HCT116 (cell line): ENCODE data around the gene PDLIM5. TPM values are rescaled to one million over a fixed set of nuclear protein-coding genes. Genes with fewer than 3 reads are reported as not detected.

Source experiments
- ATAC-seq: fragments of 200-7000 bp; cut with Tn5 transposase; 2 replicates; pipeline ENCODE4 v1.9.1; 2020; ENCODE audit warnings: mild to moderate bottlenecking, moderate library complexity
- BruUV-seq: library from RNA; stranded (reverse); fragments of 400-500 nt; replicated peaks from 2 replicates; lab custom pipeline; 2021; lab: Mats Ljungman, UMichigan
- CTCF ChIA-PET: fragments of 300-600 bp; sonication (Branson Sonifier 250); formaldehyde crosslinking; loops from one replicate; lab custom pipeline; 2021; ENCODE audit warnings: antibody characterized with exemption; lab: Charles Lee
- POLR2A ChIA-PET: fragments of 300-600, 350-600 bp; sonication (Branson Sonifier 250); formaldehyde crosslinking; loops from one replicate; lab custom pipeline; 2021; ENCODE audit warnings: antibody characterized with exemption; lab: Charles Lee
- RAD21 ChIA-PET, 2 experiments: fragments of 300-600 bp; sonication (Branson Sonifier 250); formaldehyde crosslinking; loops; one replicate each; lab custom pipeline; 2023; ENCODE audit warnings: low total read pairs in 2 of 2; ENCODE audit not compliant: uncharacterized antibody in 2 of 2, unreplicated experiment in 2 of 2, low non-redundant PET in 1 of 2; lab: Charles Lee
- DNase-seq: peaks from one replicate; pipeline ENCODE4 v3.0.0-alpha.2; 2010; ENCODE audit warnings: low read depth, low spot score
- H2AFZ ChIP-seq: fragments of 200-600 bp; shearing (Covaris generic), sonication (generic); 2 replicates; pipeline ENCODE4 v1.6.1; 2017; ENCODE audit warnings: low read depth, mixed run types, mixed read lengths, antibody characterized with exemption, low read length; ENCODE audit not compliant: poor library complexity, severe bottlenecking
- H3K27ac ChIP-seq: 2 replicates; pipeline ENCODE4 v1.5.1; 2012; ENCODE audit warnings: low read depth, low read length
- H3K27me3 ChIP-seq: fragments of 200-600 bp; sonication (generic); 2 replicates; pipeline ENCODE4 v1.6.1; 2016; ENCODE audit warnings: mixed run types, low read length, mixed read lengths; ENCODE audit not compliant: insufficient read depth
- H3K36me3 ChIP-seq, 2 experiments: fragments of 200-500 bp in 1 of 2; fragments of 200-600 bp in 1 of 2; sonication (Bioruptor generic) in 1 of 2; sonication (generic) in 1 of 2; 2 replicates each; pipeline versions ENCODE4 v1.5.1 to v1.6.1; 2014 to 2016; ENCODE audit warnings: low read length in 2 of 2, inconsistent platforms in 1 of 2, mixed read lengths in 1 of 2, mixed run types in 1 of 2; ENCODE audit not compliant: insufficient read depth in 2 of 2, control insufficient read depth in 1 of 2
- H3K4me1 ChIP-seq, 2 experiments: fragments of 200-600 bp in 1 of 2; sonication (generic) in 1 of 2; 2 replicates each; pipeline versions ENCODE4 v1.5.1 to v1.6.1; 2012 to 2017; ENCODE audit warnings: low read length in 2 of 2, inconsistent platforms in 1 of 2, mild to moderate bottlenecking in 1 of 2, mixed read lengths in 1 of 2, mixed run types in 1 of 2, moderate library complexity in 1 of 2; ENCODE audit not compliant: insufficient read depth in 2 of 2, control insufficient read depth in 1 of 2
- H3K4me2 ChIP-seq: fragments of 200-600 bp; sonication (generic); 2 replicates; pipeline ENCODE4 v1.6.1; 2017; ENCODE audit warnings: mixed run types, low read length, mixed read lengths
- H3K4me3 ChIP-seq, 2 experiments: fragments of 200-600 bp in 1 of 2; sonication (generic) in 1 of 2; replicated peaks in 1 of 2; 2 replicates each; pipeline ENCODE4 v1.5.1; 2011 to 2016; ENCODE audit warnings: low read length in 2 of 2, control low read depth in 1 of 2, low read depth in 1 of 2, mild to moderate bottlenecking in 1 of 2, mixed read lengths in 1 of 2, mixed run types in 1 of 2
- H3K79me2 ChIP-seq: fragments of 200-600 bp; sonication (generic); 2 replicates; pipeline ENCODE4 v1.6.1; 2017; ENCODE audit warnings: mild to moderate bottlenecking, mixed run types, low read length, moderate library complexity, mixed read lengths; ENCODE audit not compliant: insufficient read depth
- H3K9ac ChIP-seq: fragments of 200-600 bp; sonication (generic); 2 replicates; pipeline ENCODE4 v1.6.1; 2016; ENCODE audit warnings: low read length, mixed read lengths
- H3K9me2 ChIP-seq: fragments of 200-600 bp; sonication (generic), shearing (Covaris generic); 2 replicates; pipeline ENCODE4 v1.6.1; 2017; ENCODE audit warnings: mixed run types, mild to moderate bottlenecking, moderate library complexity; ENCODE audit not compliant: insufficient read depth
- H3K9me3 ChIP-seq, 2 experiments: fragments of 200-500 bp in 1 of 2; fragments of 200-600 bp in 1 of 2; sonication (Bioruptor generic) in 1 of 2; sonication (generic) in 1 of 2; 2 replicates each; pipeline ENCODE4 v1.6.1; 2014 to 2017; ENCODE audit warnings: low read length in 2 of 2, mixed read lengths in 2 of 2, inconsistent platforms in 1 of 2, low read depth in 1 of 2, mild to moderate bottlenecking in 1 of 2, mixed run types in 1 of 2, moderate library complexity in 1 of 2; ENCODE audit not compliant: control insufficient read depth in 1 of 2, insufficient read depth in 1 of 2
- H4K20me1 ChIP-seq: fragments of 200-600 bp; sonication (generic), shearing (Covaris generic); 2 replicates; pipeline ENCODE4 v1.6.1; 2017; ENCODE audit warnings: mixed run types, mild to moderate bottlenecking, moderate library complexity; ENCODE audit not compliant: insufficient read depth
- EGR1 ChIP-seq: IDR thresholded peaks from 2 replicates; pipeline ENCODE4 v1.6.1; 2012; ENCODE audit warnings: low read depth
- ELF1 ChIP-seq: IDR thresholded peaks from 2 replicates; pipeline ENCODE4 v1.6.1; 2012; ENCODE audit warnings: low read depth, borderline replicate concordance
- EZH2 ChIP-seq: fragments of 200-600 bp; sonication (generic); IDR thresholded peaks from 2 replicates; pipeline ENCODE4 v1.6.1; 2017; ENCODE audit warnings: antibody characterized with exemption, mixed run types
- FOSL1 ChIP-seq: IDR thresholded peaks from 2 replicates; pipeline ENCODE4 v1.6.1; 2012; ENCODE audit warnings: low read depth
- POLR2A ChIP-seq: IDR thresholded peaks from 2 replicates; pipeline ENCODE4 v1.7.0; 2011; ENCODE audit warnings: borderline replicate concordance; ENCODE audit not compliant: insufficient read depth, insufficient read length; ENCODE audit errors: extremely low read depth
- RAD21 ChIP-seq: IDR thresholded peaks from 2 replicates; pipeline ENCODE4 v1.6.1; 2012; ENCODE audit warnings: low read depth, mild to moderate bottlenecking
- SIN3A ChIP-seq: IDR thresholded peaks from 2 replicates; pipeline ENCODE4 v1.6.1; 2012; ENCODE audit warnings: low read depth
- SP1 ChIP-seq: IDR thresholded peaks from 2 replicates; pipeline ENCODE4 v1.6.1; 2012; ENCODE audit warnings: low read depth
- SRF ChIP-seq: IDR thresholded peaks from 2 replicates; pipeline ENCODE4 v1.6.1; 2012; ENCODE audit warnings: low read depth
- TCF7L2 ChIP-seq: IDR thresholded peaks from 2 replicates; pipeline ENCODE4 v1.7.0; 2011; ENCODE audit warnings: borderline replicate concordance, inconsistent platforms; ENCODE audit not compliant: insufficient read depth, insufficient read length; ENCODE audit errors: extremely low read depth
- intact Hi-C: fragments of 100-400 bp; cut with micrococcal nuclease; formaldehyde crosslinking; loops from 2 replicates; pipeline ENCODE4 v1.10.0; 2022
- total RNA-seq: library from RNA; stranded (reverse); gene quantifications from one replicate; pipeline ENCODE4 v1.2.1, GENCODE V29; 2021; ENCODE audit not compliant: unreplicated experiment
- TF ChIP-seq, protein P1 (sequence below), 3 experiments: fragments of 200-600 bp in 1 of 3; sonication (generic) in 1 of 3; IDR thresholded peaks in 2 of 3; conservative IDR thresholded peaks in 1 of 3; 2 replicates each; pipeline ENCODE4 v1.5.1; 2012 to 2017; ENCODE audit warnings: low read depth in 2 of 3, low read length in 2 of 3, antibody characterized with exemption in 1 of 3, borderline replicate concordance in 1 of 3, control low read depth in 1 of 3, mild to moderate bottlenecking in 1 of 3, mixed read lengths in 1 of 3, mixed run types in 1 of 3, moderate library complexity in 1 of 3; ENCODE audit not compliant: insufficient read depth in 1 of 3
- TF ChIP-seq, protein P2 (sequence below): IDR thresholded peaks from 2 replicates; pipeline ENCODE4 v1.6.1; 2012; ENCODE audit warnings: low read depth
- TF ChIP-seq, protein P3 (sequence below): IDR thresholded peaks from 2 replicates; pipeline ENCODE4 v1.6.1; 2012

Gene PDLIM5
- total RNA-seq, 1 experiment from 2014 or later: 130 TPM

DNA sequence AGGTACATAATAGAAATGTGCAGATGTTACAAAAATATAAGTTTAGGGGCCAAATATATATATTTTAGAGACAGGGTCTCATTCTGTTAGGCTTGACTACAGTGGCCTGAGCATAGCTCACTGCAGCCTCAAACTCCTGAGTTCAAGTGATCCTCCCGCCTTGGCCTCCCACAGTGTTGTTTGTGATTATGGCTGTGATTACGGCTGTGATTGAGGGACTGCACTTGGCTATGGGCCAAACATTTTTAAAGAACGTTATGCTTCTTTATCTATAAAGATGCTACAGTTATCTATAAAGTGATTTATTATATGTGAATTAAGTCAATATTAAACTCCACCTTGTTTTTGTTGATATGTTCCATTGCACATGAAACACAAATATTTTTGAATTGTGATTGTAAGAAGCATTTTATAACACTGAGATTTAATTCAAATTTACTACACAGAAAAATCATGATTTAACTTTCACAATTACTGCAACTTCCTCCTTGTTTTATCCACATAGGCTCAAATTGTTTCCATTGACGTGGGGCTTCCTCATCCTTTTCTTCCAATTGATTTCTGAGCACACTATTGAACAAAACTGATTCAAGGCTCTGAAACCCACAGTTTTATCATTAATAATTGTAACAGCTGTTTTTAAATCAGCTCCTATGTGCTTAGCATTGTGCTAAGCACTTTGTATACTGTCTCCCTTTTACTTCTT is 237.6 kb downstream of the PDLIM5 start:
- Histone ChIP-seq H3K79me2 (no peaks in the 10 kb centered on the region), H3K9me2 (no peaks in the 10 kb centered on the region), H3K4me1 (peaks cover 0 to 11% of the 10 kb centered on the region in 2 experiments; a peak in 2 of 4 replicates), H4K20me1 (no peaks in the 10 kb centered on the region), H2AFZ (no peak overlapping the region), H3K27me3 (no peaks in the 10 kb centered on the region), H3K27ac (no peak overlapping the region), H3K9me3 (no peaks in the 10 kb centered on the region), H3K9ac (no peak overlapping the region), H3K4me2 (no peak overlapping the region), H3K4me3 (no peak overlapping the region)
- CTCF ChIA-PET: no interaction called here
- no TSS peak for BruUV-seq
- ATAC-seq (no peak), DNase-seq (no peak)
- intact Hi-C loops: no loop called here
- TF ChIP-seq, protein P1, sequence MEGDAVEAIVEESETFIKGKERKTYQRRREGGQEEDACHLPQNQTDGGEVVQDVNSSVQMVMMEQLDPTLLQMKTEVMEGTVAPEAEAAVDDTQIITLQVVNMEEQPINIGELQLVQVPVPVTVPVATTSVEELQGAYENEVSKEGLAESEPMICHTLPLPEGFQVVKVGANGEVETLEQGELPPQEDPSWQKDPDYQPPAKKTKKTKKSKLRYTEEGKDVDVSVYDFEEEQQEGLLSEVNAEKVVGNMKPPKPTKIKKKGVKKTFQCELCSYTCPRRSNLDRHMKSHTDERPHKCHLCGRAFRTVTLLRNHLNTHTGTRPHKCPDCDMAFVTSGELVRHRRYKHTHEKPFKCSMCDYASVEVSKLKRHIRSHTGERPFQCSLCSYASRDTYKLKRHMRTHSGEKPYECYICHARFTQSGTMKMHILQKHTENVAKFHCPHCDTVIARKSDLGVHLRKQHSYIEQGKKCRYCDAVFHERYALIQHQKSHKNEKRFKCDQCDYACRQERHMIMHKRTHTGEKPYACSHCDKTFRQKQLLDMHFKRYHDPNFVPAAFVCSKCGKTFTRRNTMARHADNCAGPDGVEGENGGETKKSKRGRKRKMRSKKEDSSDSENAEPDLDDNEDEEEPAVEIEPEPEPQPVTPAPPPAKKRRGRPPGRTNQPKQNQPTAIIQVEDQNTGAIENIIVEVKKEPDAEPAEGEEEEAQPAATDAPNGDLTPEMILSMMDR (IDR thresholded peaks at IDR 0.05 in 2 of 3, conservative IDR thresholded peaks at IDR 0.05 in 1 of 3; ENCODE audit: borderline replicate concordance in 1 of 3, insufficient read depth in 1 of 3, low read depth in 2 of 3, low read length in 2 of 3): no peak
- TF ChIP-seq EZH2 (no peak), SRF (no peak), TCF7L2 (no peak), EGR1 (no peak), FOSL1 (no peak), RAD21 (no peak), SIN3A (no peak), POLR2A (no peak), ELF1 (no peak), SP1 (no peak)
- TF ChIP-seq, protein P2, sequence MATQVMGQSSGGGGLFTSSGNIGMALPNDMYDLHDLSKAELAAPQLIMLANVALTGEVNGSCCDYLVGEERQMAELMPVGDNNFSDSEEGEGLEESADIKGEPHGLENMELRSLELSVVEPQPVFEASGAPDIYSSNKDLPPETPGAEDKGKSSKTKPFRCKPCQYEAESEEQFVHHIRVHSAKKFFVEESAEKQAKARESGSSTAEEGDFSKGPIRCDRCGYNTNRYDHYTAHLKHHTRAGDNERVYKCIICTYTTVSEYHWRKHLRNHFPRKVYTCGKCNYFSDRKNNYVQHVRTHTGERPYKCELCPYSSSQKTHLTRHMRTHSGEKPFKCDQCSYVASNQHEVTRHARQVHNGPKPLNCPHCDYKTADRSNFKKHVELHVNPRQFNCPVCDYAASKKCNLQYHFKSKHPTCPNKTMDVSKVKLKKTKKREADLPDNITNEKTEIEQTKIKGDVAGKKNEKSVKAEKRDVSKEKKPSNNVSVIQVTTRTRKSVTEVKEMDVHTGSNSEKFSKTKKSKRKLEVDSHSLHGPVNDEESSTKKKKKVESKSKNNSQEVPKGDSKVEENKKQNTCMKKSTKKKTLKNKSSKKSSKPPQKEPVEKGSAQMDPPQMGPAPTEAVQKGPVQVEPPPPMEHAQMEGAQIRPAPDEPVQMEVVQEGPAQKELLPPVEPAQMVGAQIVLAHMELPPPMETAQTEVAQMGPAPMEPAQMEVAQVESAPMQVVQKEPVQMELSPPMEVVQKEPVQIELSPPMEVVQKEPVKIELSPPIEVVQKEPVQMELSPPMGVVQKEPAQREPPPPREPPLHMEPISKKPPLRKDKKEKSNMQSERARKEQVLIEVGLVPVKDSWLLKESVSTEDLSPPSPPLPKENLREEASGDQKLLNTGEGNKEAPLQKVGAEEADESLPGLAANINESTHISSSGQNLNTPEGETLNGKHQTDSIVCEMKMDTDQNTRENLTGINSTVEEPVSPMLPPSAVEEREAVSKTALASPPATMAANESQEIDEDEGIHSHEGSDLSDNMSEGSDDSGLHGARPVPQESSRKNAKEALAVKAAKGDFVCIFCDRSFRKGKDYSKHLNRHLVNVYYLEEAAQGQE: no peak
- TF ChIP-seq, protein P3, sequence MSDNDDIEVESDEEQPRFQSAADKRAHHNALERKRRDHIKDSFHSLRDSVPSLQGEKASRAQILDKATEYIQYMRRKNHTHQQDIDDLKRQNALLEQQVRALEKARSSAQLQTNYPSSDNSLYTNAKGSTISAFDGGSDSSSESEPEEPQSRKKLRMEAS: no peak
- TF ChIP-seq, all 23 proteins: peak for 0
- POLR2A ChIA-PET: no interaction called here
- H3K36me3 ChIP-seq: no peaks in the 10 kb centered on the region
- RAD21 ChIA-PET: no interaction called here
